ENCODE results near the gene KPNB1. TPM values are rescaled to one million over a fixed set of nuclear protein-coding genes. Genes with fewer than 3 reads are reported as not detected.

KPNB1 gene
- total and polyA plus RNA-seq, 4 donors = 40.1 to 258 (median 158) TPM

DNA sequence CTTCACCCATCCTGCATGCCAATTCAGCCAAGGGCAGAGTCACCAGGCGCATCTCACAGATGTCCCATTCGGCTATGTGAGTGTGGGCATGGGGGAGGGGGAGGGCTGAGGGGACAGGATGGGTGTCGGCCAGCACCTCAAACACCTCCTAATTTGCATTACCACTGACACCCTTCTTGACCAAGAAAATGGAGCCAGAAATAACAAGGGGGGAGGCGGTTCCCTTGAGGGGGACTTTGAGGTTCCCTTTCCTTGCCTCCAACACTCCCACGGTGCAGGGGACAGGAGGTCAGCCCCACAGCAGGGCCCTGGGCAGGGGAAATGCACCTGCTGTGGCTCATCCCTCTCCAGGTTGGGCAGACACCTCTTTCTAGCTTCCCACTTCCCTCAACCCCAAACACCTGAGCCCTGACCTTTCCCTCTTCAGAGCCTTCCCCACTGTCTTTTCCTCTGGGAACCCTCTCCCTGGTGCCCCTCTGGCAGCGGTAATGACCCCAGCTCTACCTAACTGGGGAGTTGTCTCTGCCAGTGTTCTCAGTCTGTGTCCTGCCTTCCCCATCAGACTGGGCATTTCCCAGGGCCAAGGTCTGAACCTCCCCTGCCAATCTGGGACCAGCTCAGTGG, 65.2 kb downstream of the KPNB1 start:
- TF ChIP-seq, protein P1, sequence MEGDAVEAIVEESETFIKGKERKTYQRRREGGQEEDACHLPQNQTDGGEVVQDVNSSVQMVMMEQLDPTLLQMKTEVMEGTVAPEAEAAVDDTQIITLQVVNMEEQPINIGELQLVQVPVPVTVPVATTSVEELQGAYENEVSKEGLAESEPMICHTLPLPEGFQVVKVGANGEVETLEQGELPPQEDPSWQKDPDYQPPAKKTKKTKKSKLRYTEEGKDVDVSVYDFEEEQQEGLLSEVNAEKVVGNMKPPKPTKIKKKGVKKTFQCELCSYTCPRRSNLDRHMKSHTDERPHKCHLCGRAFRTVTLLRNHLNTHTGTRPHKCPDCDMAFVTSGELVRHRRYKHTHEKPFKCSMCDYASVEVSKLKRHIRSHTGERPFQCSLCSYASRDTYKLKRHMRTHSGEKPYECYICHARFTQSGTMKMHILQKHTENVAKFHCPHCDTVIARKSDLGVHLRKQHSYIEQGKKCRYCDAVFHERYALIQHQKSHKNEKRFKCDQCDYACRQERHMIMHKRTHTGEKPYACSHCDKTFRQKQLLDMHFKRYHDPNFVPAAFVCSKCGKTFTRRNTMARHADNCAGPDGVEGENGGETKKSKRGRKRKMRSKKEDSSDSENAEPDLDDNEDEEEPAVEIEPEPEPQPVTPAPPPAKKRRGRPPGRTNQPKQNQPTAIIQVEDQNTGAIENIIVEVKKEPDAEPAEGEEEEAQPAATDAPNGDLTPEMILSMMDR (IDR thresholded peaks at IDR 0.05; ENCODE audit: control extremely low read depth, extremely low read depth) = no peak
- Histone ChIP-seq H3K4me3 (no peak overlapping the region), H3K9me3 (ENCODE audit: control insufficient read depth in 4 of 4, insufficient read depth in 3 of 4, low read length in 3 of 4) (no peaks in the 10 kb centered on the region), H3K27ac (ENCODE audit: low read depth in 1 of 2, low read length in 1 of 2) (no peak overlapping the region), H3K4me1 (ENCODE audit: control insufficient read depth in 5 of 5, insufficient read depth in 5 of 5, low read length in 5 of 5) (no peaks in the 10 kb centered on the region), H3K36me3 (ENCODE audit: control insufficient read depth in 4 of 4, insufficient read depth in 4 of 4, low read length in 4 of 4) (peaks cover 0 to 11% (median 3%) of the 10 kb centered on the region in 4 donors), H3K27me3 (ENCODE audit: control insufficient read depth in 3 of 3, insufficient read depth in 3 of 3, low read length in 2 of 3) (peaks cover 0 to 20% (median 8%) of the 10 kb centered on the region in 3 donors), H3K9ac (ENCODE audit: insufficient read depth in 1 of 2, low read length in 2 of 2) (no peak overlapping the region)
- DNase-seq = no peak
- no peak for ATAC-seq (ENCODE audit: insufficient read depth, low FRiP score)
- 68% methylated on average over 6 of the region's 6 CpGs for WGBS, 2 donors

DNA sequence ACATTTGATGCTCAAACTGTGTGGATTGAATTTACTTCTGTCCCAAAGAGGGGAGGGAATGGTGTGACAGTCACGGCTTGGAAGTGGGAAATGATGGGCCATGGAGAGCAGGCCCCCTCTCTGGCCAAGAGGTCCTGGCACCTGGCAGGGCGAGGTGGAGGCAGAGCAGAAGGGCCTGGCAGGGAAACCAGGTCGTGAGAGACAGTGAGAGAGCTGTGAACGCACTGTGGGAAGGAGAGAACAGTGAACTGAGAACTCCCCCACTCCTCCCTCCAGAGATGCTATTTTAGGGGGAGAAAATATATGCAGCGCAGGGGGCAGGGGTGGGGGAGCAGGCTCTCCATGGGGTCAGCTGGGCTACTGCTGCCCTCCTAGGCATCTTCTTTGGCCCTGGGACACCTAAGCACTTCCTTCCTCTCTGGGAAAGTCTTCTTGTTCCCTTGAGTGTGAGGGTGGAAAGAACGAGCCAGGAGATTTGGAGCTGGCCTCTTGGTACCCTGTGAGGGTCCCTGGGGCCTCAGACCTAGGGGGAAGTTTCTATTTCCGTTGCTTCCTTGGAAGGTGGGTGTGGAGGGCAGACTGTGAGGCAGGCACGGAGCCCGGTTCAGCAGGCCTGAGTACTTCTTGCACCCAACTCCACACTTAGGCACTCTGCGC, 66.1 kb downstream of the KPNB1 start:
- H3K27me3 ChIP-seq (ENCODE audit: control insufficient read depth in 3 of 3, insufficient read depth in 3 of 3, low read length in 2 of 3) = peaks cover 0 to 29% (median 17%) of the 10 kb centered on the region in 3 donors

DNA sequence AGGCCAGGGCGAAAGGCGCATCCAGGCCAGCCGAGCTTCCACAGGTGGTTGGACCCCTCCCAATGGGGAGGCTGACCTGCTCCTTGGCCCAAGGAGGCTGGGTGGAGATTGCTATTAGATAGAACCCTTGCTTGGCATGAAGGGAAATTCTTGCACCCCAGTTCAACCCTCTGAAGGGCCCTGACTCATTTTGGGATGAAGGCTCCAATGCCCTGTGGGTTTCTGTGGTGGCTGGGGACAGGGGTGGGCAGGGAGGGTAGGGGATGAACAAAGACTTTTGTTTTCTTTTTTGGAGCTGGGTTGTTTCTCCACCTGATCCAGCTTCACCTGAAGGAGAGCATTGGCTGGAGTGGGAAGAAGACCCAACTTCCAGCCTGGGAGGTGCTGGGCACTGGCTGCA, 66.7 kb downstream of the KPNB1 start:
- TF ChIP-seq, protein P1 (IDR thresholded peaks at IDR 0.05; ENCODE audit: control extremely low read depth, extremely low read depth) = no peak
- 87 to 93% methylated on average over 3 of the region's 3 CpGs for WGBS, 2 donors
- Histone ChIP-seq H3K27me3 (ENCODE audit: control insufficient read depth in 3 of 3, insufficient read depth in 3 of 3, low read length in 2 of 3) (peaks cover 0 to 34% (median 23%) of the 10 kb centered on the region in 3 donors), H3K4me1 (ENCODE audit: control insufficient read depth in 5 of 5, insufficient read depth in 5 of 5, low read length in 5 of 5) (peaks cover 0 to 6% (median 0%) of the 10 kb centered on the region in 5 donors), H3K9ac (ENCODE audit: insufficient read depth in 1 of 2, low read length in 2 of 2) (no peak overlapping the region), H3K4me3 (no peak overlapping the region), H3K27ac (ENCODE audit: low read depth in 1 of 2, low read length in 1 of 2) (no peak overlapping the region), H3K9me3 (ENCODE audit: control insufficient read depth in 4 of 4, insufficient read depth in 3 of 4, low read length in 3 of 4) (no peaks in the 10 kb centered on the region), H3K36me3 (ENCODE audit: control insufficient read depth in 4 of 4, insufficient read depth in 4 of 4, low read length in 4 of 4) (peaks cover 0 to 2% (median 0%) of the 10 kb centered on the region in 4 donors)
- no peak for DNase-seq
- ATAC-seq (ENCODE audit: insufficient read depth, low FRiP score) = no peak

More for the DNA sequence above, 66.1 kb downstream of the KPNB1 start:
- Histone ChIP-seq H3K9ac (ENCODE audit: insufficient read depth in 1 of 2, low read length in 2 of 2) (no peak overlapping the region), H3K36me3 (ENCODE audit: control insufficient read depth in 4 of 4, insufficient read depth in 4 of 4, low read length in 4 of 4) (peaks cover 0 to 6% (median 0%) of the 10 kb centered on the region in 4 donors), H3K4me1 (ENCODE audit: control insufficient read depth in 5 of 5, insufficient read depth in 5 of 5, low read length in 5 of 5) (peaks cover 0 to 2% (median 0%) of the 10 kb centered on the region in 5 donors), H3K4me3 (no peak overlapping the region), H3K27ac (ENCODE audit: low read depth in 1 of 2, low read length in 1 of 2) (no peak overlapping the region), H3K9me3 (ENCODE audit: control insufficient read depth in 4 of 4, insufficient read depth in 3 of 4, low read length in 3 of 4) (no peaks in the 10 kb centered on the region)
- TF ChIP-seq, protein P1 (IDR thresholded peaks at IDR 0.05; ENCODE audit: control extremely low read depth, extremely low read depth) = no peak
- no peak for ATAC-seq (ENCODE audit: insufficient read depth, low FRiP score)
- DNase-seq = no peak
- WGBS, 2 donors = 61 to 68% methylated on average over 10 of the region's 10 CpGs

Data from lung (tissue), 12 donors.